ENCODE measurements around the gene GDI2.
"Not testable (repeated sequence)": the region's sequence is repeated elsewhere in the genome, so short reads cannot be mapped to it uniquely, and the experiment has no call there.

Gene GDI2

GRCh38 chr10:5843686-5844344 is 30.6 kb upstream of the GDI2 start:
- TF ChIP-seq CTCF (IDR thresholded peaks at IDR 0.05; ENCODE audit: low read depth, low read length) (no peak), EZH2phosphoT487 (IDR thresholded peaks at IDR 0.05; ENCODE audit: low read depth) (no peak)
- Histone ChIP-seq H3K9me3 (ENCODE audit: insufficient read depth, low read length) (no peaks in the 10 kb centered on the region; the same call in 1 of the 2 replicates), H3K79me2 (ENCODE audit: low read length) (no peaks in the 10 kb centered on the region), H3K27me3 (ENCODE audit: low read depth, low read length) (no peaks in the 10 kb centered on the region), H3K9ac (ENCODE audit: low read length) (peak overlapping the region; percentile 21), H3K4me3 (ENCODE audit: low read length) (peak overlapping the region; percentile 54), H3K4me1 (ENCODE audit: low read length) (peaks cover 44% of the 10 kb centered on the region), H3K27ac (ENCODE audit: low read length) (peak overlapping the region; percentile 12; the same call in 1 of the 2 replicates), H4K20me1 (ENCODE audit: insufficient read depth, low read length) (no peaks in the 10 kb centered on the region), H2AFZ (ENCODE audit: low read depth, low read length) (no peak overlapping the region), H3K4me2 (ENCODE audit: low read length) (peak overlapping the region; percentile 69), H3K36me3 (replicated peaks; ENCODE audit: low read depth, low read length) (no peaks in the 10 kb centered on the region)

GRCh38 chr10:5841965-5842364 is 28.7 kb upstream of the GDI2 start:
- no peak for TF ChIP-seq CTCF (IDR thresholded peaks at IDR 0.05; ENCODE audit: low read depth, low read length)
- TF ChIP-seq EZH2phosphoT487 (IDR thresholded peaks at IDR 0.05; ENCODE audit: low read depth), result no peak
- no peaks in the 10 kb centered on the region for H3K36me3 ChIP-seq (replicated peaks; ENCODE audit: low read depth, low read length)
- no peaks in the 10 kb centered on the region for H3K79me2 ChIP-seq (ENCODE audit: low read length)
- no peak overlapping the region for H3K4me2 ChIP-seq (ENCODE audit: low read length)
- no peaks in the 10 kb centered on the region; the same call in 1 of the 2 replicates for H3K9me3 ChIP-seq (ENCODE audit: insufficient read depth, low read length)
- no peak overlapping the region for H3K9ac ChIP-seq (ENCODE audit: low read length)
- H3K27ac ChIP-seq (ENCODE audit: low read length), result no peak overlapping the region
- H3K4me1 ChIP-seq (ENCODE audit: low read length), result peaks cover 44% of the 10 kb centered on the region
- no peaks in the 10 kb centered on the region for H4K20me1 ChIP-seq (ENCODE audit: insufficient read depth, low read length)
- H3K4me3 ChIP-seq (ENCODE audit: low read length), result no peak overlapping the region
- no peak overlapping the region for H2AFZ ChIP-seq (ENCODE audit: low read depth, low read length)
- no peaks in the 10 kb centered on the region for H3K27me3 ChIP-seq (ENCODE audit: low read depth, low read length)

GRCh38 chr10:5840314-5841307 is 27.4 kb upstream of the GDI2 start:
- Histone ChIP-seq H4K20me1 (ENCODE audit: insufficient read depth, low read length) (no peaks in the 10 kb centered on the region), H3K9me3 (ENCODE audit: insufficient read depth, low read length) (no peaks in the 10 kb centered on the region; the same call in 1 of the 2 replicates), H3K79me2 (ENCODE audit: low read length) (no peaks in the 10 kb centered on the region), H2AFZ (ENCODE audit: low read depth, low read length) (peak overlapping the region; percentile 43), H3K27me3 (ENCODE audit: low read depth, low read length) (no peaks in the 10 kb centered on the region), H3K36me3 (replicated peaks; ENCODE audit: low read depth, low read length) (no peaks in the 10 kb centered on the region), H3K4me3 (ENCODE audit: low read length) (peak overlapping the region; percentile 68), H3K27ac (ENCODE audit: low read length) (no peak overlapping the region), H3K4me1 (ENCODE audit: low read length) (peaks cover 37% of the 10 kb centered on the region), H3K4me2 (ENCODE audit: low read length) (peak overlapping the region; percentile 80), H3K9ac (ENCODE audit: low read length) (peak overlapping the region; percentile 50; the same call in 1 of the 2 replicates)
- TF ChIP-seq EZH2phosphoT487 (IDR thresholded peaks at IDR 0.05; ENCODE audit: low read depth), result no peak
- no peak for TF ChIP-seq CTCF (IDR thresholded peaks at IDR 0.05; ENCODE audit: low read depth, low read length)

- H4K20me1 ChIP-seq (ENCODE audit: insufficient read depth, low read length); H3K4me2 ChIP-seq (ENCODE audit: low read length): not testable (repeated sequence)
- H3K4me1 ChIP-seq (ENCODE audit: low read length), result peaks cover 13% of the 10 kb centered on the region
Measured at GRCh38 chr10:5836181-5836580, 22.9 kb upstream of the GDI2 start.

More at GRCh38 chr10:5836181-5836580, 22.9 kb upstream of the GDI2 start:
- not testable (repeated sequence) for H3K79me2 ChIP-seq (ENCODE audit: low read length); H2AFZ ChIP-seq (ENCODE audit: low read depth, low read length); H3K36me3 ChIP-seq (replicated peaks; ENCODE audit: low read depth, low read length); H3K27me3 ChIP-seq (ENCODE audit: low read depth, low read length); H3K4me3 ChIP-seq (ENCODE audit: low read length); H3K9ac ChIP-seq (ENCODE audit: low read length); H3K9me3 ChIP-seq (ENCODE audit: insufficient read depth, low read length); H3K27ac ChIP-seq (ENCODE audit: low read length)
